ENCODE measurements around the gene PTPRR.
"Not testable (repeated sequence)": the region's sequence is repeated elsewhere in the genome, so short reads cannot be mapped to it uniquely, and the experiment has no call there.

Gene PTPRR

GRCh38 chr12:70840656-70841350 lies 79.7 kb downstream of the PTPRR start:
- DNase-seq (ENCODE audit: low spot score): peak; percentile 88

- no peak for DNase-seq (ENCODE audit: low spot score)
Measured at GRCh38 chr12:70839544-70839943, 81.0 kb downstream of the PTPRR start.

GRCh38 chr12:70838127-70838526 lies 82.4 kb downstream of the PTPRR start:
- DNase-seq (ENCODE audit: low spot score): no peak

- DNase-seq (ENCODE audit: low spot score): no peak
Measured at GRCh38 chr12:70837026-70837425, 83.5 kb downstream of the PTPRR start.

- no peak for DNase-seq (ENCODE audit: low spot score)
Measured at GRCh38 chr12:70835948-70836347, 84.6 kb downstream of the PTPRR start.

- peak; percentile 98 for DNase-seq (ENCODE audit: low spot score)
Measured at GRCh38 chr12:70831543-70831942, 89.0 kb downstream of the PTPRR start.

- DNase-seq (ENCODE audit: low spot score): peak; percentile 47
Measured at GRCh38 chr12:70830221-70831061, 90.1 kb downstream of the PTPRR start.

GRCh38 chr12:70829070-70829469 lies 91.5 kb downstream of the PTPRR start:
- no peak for DNase-seq (ENCODE audit: low spot score)

- DNase-seq (ENCODE audit: low spot score): no peak
Measured at GRCh38 chr12:70828351-70828750, 92.2 kb downstream of the PTPRR start.

GRCh38 chr12:70826156-70826555 lies 94.4 kb downstream of the PTPRR start:
- no peak for DNase-seq (ENCODE audit: low spot score)

GRCh38 chr12:70824511-70824910 lies 96.0 kb downstream of the PTPRR start:
- DNase-seq (ENCODE audit: low spot score): no peak

GRCh38 chr12:70823182-70823976 lies 97.2 kb downstream of the PTPRR start:
- DNase-seq (ENCODE audit: low spot score): peak; percentile 64

- peak; percentile 79 for DNase-seq (ENCODE audit: low spot score)
Measured at GRCh38 chr12:70822412-70822811, 98.1 kb downstream of the PTPRR start.

GRCh38 chr12:70815971-70816391 lies 104.6 kb downstream of the PTPRR start:
- no peak for DNase-seq (ENCODE audit: low spot score)

GRCh38 chr12:70815056-70815455 lies 105.5 kb downstream of the PTPRR start:
- no peak for DNase-seq (ENCODE audit: low spot score)

GRCh38 chr12:70813559-70813958 lies 107.0 kb downstream of the PTPRR start:
- no peak for DNase-seq (ENCODE audit: low spot score)

GRCh38 chr12:70812136-70812535 lies 108.4 kb downstream of the PTPRR start:
- no peak for DNase-seq (ENCODE audit: low spot score)

- no peak for DNase-seq (ENCODE audit: low spot score)
Measured at GRCh38 chr12:70809887-70810286, 110.7 kb downstream of the PTPRR start.

- not testable (repeated sequence) for DNase-seq (ENCODE audit: low spot score)
Measured at GRCh38 chr12:70807993-70808392, 112.5 kb downstream of the PTPRR start.

GRCh38 chr12:70806827-70807226 lies 113.7 kb downstream of the PTPRR start:
- no peak for DNase-seq (ENCODE audit: low spot score)

GRCh38 chr12:70806043-70806442 lies 114.5 kb downstream of the PTPRR start:
- DNase-seq (ENCODE audit: low spot score): no peak

GRCh38 chr12:70798016-70798783 lies 122.3 kb downstream of the PTPRR start:
- DNase-seq (ENCODE audit: low spot score): peak; percentile 93
